LNCaP clone FGC (cell line): ENCODE results near the gene BCAM.

Experiments
- DNase-seq: peaks from one replicate; pipeline ENCODE4 v3.0.0-alpha.2; 2011; ENCODE audit warnings: low read depth
- H3K4me3 ChIP-seq: 2 replicates; pipeline ENCODE4 v1.5.1; 2011; ENCODE audit warnings: mild to moderate bottlenecking, low read depth, low read length, control low read depth
- CTCF ChIP-seq: IDR thresholded peaks from 2 replicates; pipeline ENCODE4 v1.5.1; 2012; ENCODE audit warnings: mild to moderate bottlenecking; ENCODE audit not compliant: control insufficient read depth, insufficient read depth; ENCODE audit errors: extremely low read depth

BCAM gene

DNA sequence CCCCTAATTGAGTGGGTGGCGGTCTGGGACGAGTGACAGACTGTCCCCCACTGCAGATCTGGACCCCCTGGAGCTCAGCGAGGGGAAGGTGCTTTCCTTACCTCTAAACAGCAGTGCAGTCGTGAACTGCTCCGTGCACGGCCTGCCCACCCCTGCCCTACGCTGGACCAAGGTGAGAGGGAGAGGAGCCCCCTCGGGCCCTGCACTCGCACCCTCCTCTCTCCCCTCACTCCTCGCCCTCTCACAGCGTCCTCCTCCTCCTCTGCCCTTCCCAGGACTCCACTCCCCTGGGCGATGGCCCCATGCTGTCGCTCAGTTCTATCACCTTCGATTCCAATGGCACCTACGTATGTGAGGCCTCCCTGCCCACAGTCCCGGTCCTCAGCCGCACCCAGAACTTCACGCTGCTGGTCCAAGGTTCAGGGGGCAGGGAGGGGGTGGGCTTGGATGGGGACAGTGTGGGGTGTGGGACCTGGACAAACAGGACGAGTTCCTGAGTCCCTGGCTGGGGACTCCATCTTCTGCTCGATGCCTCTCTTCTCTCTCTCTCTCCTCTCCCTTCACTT lies 9.6 kb downstream of the BCAM start:
- DNase-seq, result no peak
- no peak for TF ChIP-seq CTCF
- H3K4me3 ChIP-seq, result no peak overlapping the region

- no peak for TF ChIP-seq CTCF
- no peak for DNase-seq
- no peak overlapping the region for H3K4me3 ChIP-seq
Observed at GRCh38 chr19:44819246-44819832, 10.4 kb downstream of the BCAM start.

- no peak overlapping the region for H3K4me3 ChIP-seq
- no peak for TF ChIP-seq CTCF
- DNase-seq, result no peak
Observed at GRCh38 chr19:44820648-44821609, 12.0 kb downstream of the BCAM start.

GRCh38 chr19:44822177-44822576 lies 13.3 kb downstream of the BCAM start:
- no peak for TF ChIP-seq CTCF
- DNase-seq, result no peak
- no peak overlapping the region for H3K4me3 ChIP-seq

GRCh38 chr19:44822670-44823372 lies 13.9 kb downstream of the BCAM start:
- H3K4me3 ChIP-seq, result no peak overlapping the region
- no peak for TF ChIP-seq CTCF
- DNase-seq, result no peak

DNA sequence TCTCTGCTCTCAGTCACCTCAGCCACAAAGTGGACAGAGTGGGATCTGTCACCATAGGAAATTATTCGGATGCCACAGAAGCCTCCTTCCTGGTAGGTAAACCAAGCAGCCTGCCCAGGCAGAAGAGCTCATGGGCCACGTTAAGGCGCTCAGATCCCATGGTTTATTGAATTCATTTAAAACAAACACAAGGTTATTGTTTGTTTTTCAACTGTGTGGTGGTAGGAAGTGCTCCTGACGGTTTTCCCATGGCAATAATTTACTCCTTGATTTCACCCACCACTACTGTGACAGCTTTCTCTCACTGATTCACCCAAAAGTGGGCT lies 14.4 kb downstream of the BCAM start:
- DNase-seq, result no peak
- TF ChIP-seq CTCF, result no peak
- H3K4me3 ChIP-seq, result no peak overlapping the region
